Transverse colon (tissue), 4 donors: Measurements from ENCODE around the gene DHRS12.

Source experiments
- POLR2A ChIP-seq: fragments of 450-650 bp; IDR thresholded peaks from one replicate; pipeline ENCODE4 v1.6.1; 2016; ENCODE audit warnings: antibody characterized with exemption, mild to moderate bottlenecking, moderate library complexity
- POLR2AphosphoS5 ChIP-seq, 3 donors: sonication (generic); formaldehyde crosslinking; IDR thresholded peaks; one replicate each; pipeline ENCODE4 v1.6.1; 2016; ENCODE audit warnings: antibody characterized with exemption in 3 of 3
- TF ChIP-seq, protein P1 (sequence below), 5 experiments: fragments of 200-600 bp in 3 of 5; fragments of 450-650 bp in 2 of 5; sonication (generic) in 3 of 5; IDR thresholded peaks; 1 replicate in 2 of 5; 2 replicates in 3 of 5; pipeline ENCODE4 v1.5.1; 2016 to 2017; ENCODE audit warnings: antibody characterized with exemption in 5 of 5, inconsistent platforms in 3 of 5, mild to moderate bottlenecking in 2 of 5, moderate library complexity in 1 of 5

GRCh38 chr13:51805313-51805712 is 1.4 kb upstream of the DHRS12 start:
- TF ChIP-seq, protein P1, sequence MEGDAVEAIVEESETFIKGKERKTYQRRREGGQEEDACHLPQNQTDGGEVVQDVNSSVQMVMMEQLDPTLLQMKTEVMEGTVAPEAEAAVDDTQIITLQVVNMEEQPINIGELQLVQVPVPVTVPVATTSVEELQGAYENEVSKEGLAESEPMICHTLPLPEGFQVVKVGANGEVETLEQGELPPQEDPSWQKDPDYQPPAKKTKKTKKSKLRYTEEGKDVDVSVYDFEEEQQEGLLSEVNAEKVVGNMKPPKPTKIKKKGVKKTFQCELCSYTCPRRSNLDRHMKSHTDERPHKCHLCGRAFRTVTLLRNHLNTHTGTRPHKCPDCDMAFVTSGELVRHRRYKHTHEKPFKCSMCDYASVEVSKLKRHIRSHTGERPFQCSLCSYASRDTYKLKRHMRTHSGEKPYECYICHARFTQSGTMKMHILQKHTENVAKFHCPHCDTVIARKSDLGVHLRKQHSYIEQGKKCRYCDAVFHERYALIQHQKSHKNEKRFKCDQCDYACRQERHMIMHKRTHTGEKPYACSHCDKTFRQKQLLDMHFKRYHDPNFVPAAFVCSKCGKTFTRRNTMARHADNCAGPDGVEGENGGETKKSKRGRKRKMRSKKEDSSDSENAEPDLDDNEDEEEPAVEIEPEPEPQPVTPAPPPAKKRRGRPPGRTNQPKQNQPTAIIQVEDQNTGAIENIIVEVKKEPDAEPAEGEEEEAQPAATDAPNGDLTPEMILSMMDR (IDR thresholded peaks at IDR 0.05), result no peak
- TF ChIP-seq POLR2A (no peak), POLR2AphosphoS5 (IDR thresholded peaks at IDR 0.05) (no peak)
